B cell (primary cell): ENCODE data around the gene RBP7. TPM values are rescaled to one million over a fixed set of nuclear protein-coding genes. Genes with fewer than 3 reads are reported as not detected.
"Not testable (repeated sequence)": the region's sequence is repeated elsewhere in the genome, so short reads cannot be mapped to it uniquely, and the experiment has no call there.

Experiments used
- ATAC-seq: fragments of 200-7000 bp; cut with Tn5 transposase; one replicate; pipeline ENCODE4 v1.10.0; 2021; ENCODE audit warnings: low read depth, mild to moderate bottlenecking, moderate number of reproducible peaks, moderate library complexity
- CTCF ChIA-PET: fragments of 350-600 bp; sonication (Branson Sonifier 250); formaldehyde crosslinking; loops from one replicate; lab custom pipeline; 2021; ENCODE audit warnings: antibody characterized with exemption, inconsistent platforms; lab: Charles Lee
- POLR2A ChIA-PET: fragments of 350-600 bp; sonication (Branson Sonifier 250); formaldehyde crosslinking; loops from one replicate; lab custom pipeline; 2021; ENCODE audit warnings: antibody characterized with exemption; lab: Charles Lee
- DNase-seq: peaks from one replicate; pipeline ENCODE4 v3.0.0; 2013
- H2AFZ ChIP-seq: 2 replicates; pipeline ENCODE4 v1.6.1; 2012; ENCODE audit warnings: mild to moderate bottlenecking, low read depth, low read length; ENCODE audit not compliant: insufficient read depth, poor library complexity, severe bottlenecking
- H3K27ac ChIP-seq, 2 donors: 1 replicate in 1 of 2; 2 replicates in 1 of 2; pipeline ENCODE4 v1.5.1; 2012 to 2013; ENCODE audit warnings: low read length in 2 of 2, mild to moderate bottlenecking in 2 of 2, moderate library complexity in 1 of 2
- H3K27me3 ChIP-seq, 4 experiments: fragments of 200-600 bp in 1 of 4; sonication (generic) in 1 of 4; replicated peaks in 1 of 4; 1 replicate in 2 of 4; 2 replicates in 2 of 4; pipeline versions ENCODE4 v1.6.1 to v1.7.0; 2013 to 2016; ENCODE audit warnings: low read length in 3 of 4, mild to moderate bottlenecking in 2 of 4, mixed read lengths in 1 of 4, moderate library complexity in 1 of 4; ENCODE audit not compliant: insufficient read depth in 4 of 4, control insufficient read depth in 3 of 4; ENCODE audit errors: control extremely low read depth in 1 of 4
- H3K36me3 ChIP-seq, 2 experiments: replicated peaks in 1 of 2; 1 replicate in 1 of 2; 2 replicates in 1 of 2; pipeline versions ENCODE4 v1.6.1 to v1.7.1; 2013; ENCODE audit warnings: low read length in 1 of 2; ENCODE audit not compliant: insufficient read depth in 2 of 2, control insufficient read depth in 1 of 2; ENCODE audit errors: control extremely low read depth in 1 of 2, extremely low read depth in 1 of 2
- H3K4me1 ChIP-seq, 2 donors: fragments of 200-600 bp in 1 of 2; sonication (generic) in 1 of 2; 1 replicate in 1 of 2; 2 replicates in 1 of 2; pipeline versions ENCODE4 v1.5.1 to v1.6.1; 2013 to 2017; ENCODE audit warnings: low read length in 2 of 2; ENCODE audit not compliant: control insufficient read depth in 2 of 2, insufficient read depth in 2 of 2
- H3K4me2 ChIP-seq: replicated peaks from 2 replicates; pipeline ENCODE3; 2012; ENCODE audit warnings: mild to moderate bottlenecking, low read depth, low read length; ENCODE audit not compliant: poor library complexity, severe bottlenecking
- H3K4me3 ChIP-seq, 5 experiments: fragments of 200-600 bp in 1 of 5; sonication (generic) in 1 of 5; 1 replicate in 3 of 5; 2 replicates in 2 of 5; pipeline versions ENCODE4 v1.5.1 to v1.7.0; 2011 to 2016; ENCODE audit warnings: low read length in 4 of 5, mild to moderate bottlenecking in 4 of 5, low read depth in 2 of 5, control low read depth in 1 of 5, moderate library complexity in 1 of 5; ENCODE audit not compliant: insufficient read depth in 1 of 5; ENCODE audit errors: control extremely low read depth in 1 of 5, extremely low read depth in 1 of 5
- H3K79me2 ChIP-seq: fragments of 200-600 bp; sonication (generic); one replicate; pipeline ENCODE4 v1.6.0; 2016; ENCODE audit warnings: low read length; ENCODE audit not compliant: control insufficient read depth, insufficient read depth
- H3K9ac ChIP-seq: fragments of 200-600 bp; sonication (generic); 2 replicates; pipeline ENCODE4 v1.6.1; 2017; ENCODE audit warnings: mild to moderate bottlenecking, low read length, moderate library complexity
- H3K9me3 ChIP-seq, 3 donors: one replicate each; pipeline versions ENCODE4 v1.6.1 to v1.7.1; 2013; ENCODE audit warnings: low read length in 2 of 3; ENCODE audit not compliant: control insufficient read depth in 2 of 3, insufficient read depth in 1 of 3; ENCODE audit errors: control extremely low read depth in 1 of 3
- H4K20me1 ChIP-seq: 2 replicates; pipeline ENCODE4 v1.6.0; 2012; ENCODE audit warnings: mild to moderate bottlenecking, low read length; ENCODE audit not compliant: insufficient read depth, control insufficient read depth, poor library complexity, severe bottlenecking
- H3K27ac Mint-ChIP-seq: one replicate; pipeline ENCODE4 v1.8.0; 2021; ENCODE audit warnings: mixed read lengths
- H3K27me3 Mint-ChIP-seq: one replicate; pipeline ENCODE4 v1.8.0; 2021; ENCODE audit warnings: mixed read lengths
- H3K4me1 Mint-ChIP-seq: one replicate; pipeline ENCODE4 v1.8.0; 2021; ENCODE audit warnings: mixed read lengths
- H3K4me3 Mint-ChIP-seq: one replicate; pipeline ENCODE4 v1.8.0; 2021; ENCODE audit warnings: mixed read lengths
- H3K9me3 Mint-ChIP-seq: one replicate; pipeline ENCODE4 v1.8.0; 2022; ENCODE audit warnings: mixed read lengths; ENCODE audit not compliant: insufficient read depth
- EZH2 ChIP-seq: IDR thresholded peaks from 2 replicates; pipeline ENCODE4 v1.6.1; 2012; ENCODE audit warnings: borderline replicate concordance, low read depth, mild to moderate bottlenecking, moderate library complexity, low read length; ENCODE audit not compliant: insufficient read depth, poor library complexity, severe bottlenecking
- WGBS: methylation state at CpG from one replicate; pipeline ENCODE4 v1.1.5; 2013; ENCODE audit warnings: missing lambda C conversion rate; ENCODE audit not compliant: insufficient coverage; 5-methylcytosine and 5-hydroxymethylcytosine counted together
- intact Hi-C: fragments of 100-400 bp; cut with micrococcal nuclease; formaldehyde crosslinking; loops from one replicate; pipeline ENCODE4 v1.10.0; 2022
- polyA plus RNA-seq: library from polyadenylated mRNA; depleted of rRNA; stranded (reverse); fragments of >200 nt; gene quantifications from 2 replicates; pipeline ENCODE4 v1.2.3, GENCODE V29; 2012
- total RNA-seq, 2 donors: library from RNA; stranded (reverse); fragments of 120-200 nt in 1 of 2; gene quantifications; 1 replicate in 1 of 2; 2 replicates in 1 of 2; pipeline versions ENCODE4 v1.2.3 to v1.2.4, GENCODE V29; 2013 to 2022
- TF ChIP-seq, protein P1 (sequence below): fragments of 200-600 bp; IDR thresholded peaks from one replicate; pipeline ENCODE4 v1.8.0; 2022; ENCODE audit warnings: antibody characterized with exemption, mild to moderate bottlenecking

Gene RBP7
- total and polyA plus RNA-seq, 2 donors (not counting 1 experiment from before 2014, with no cell fraction given) = 0.40 TPM; not detected in 1

GRCh38 chr1:10025354-10025753 lies 28.3 kb downstream of the RBP7 start:
- H2AFZ ChIP-seq = no peak overlapping the region
- CTCF ChIA-PET = no interaction called here
- ATAC-seq (no peak), DNase-seq (no peak)
- H3K4me1 ChIP-seq = no peaks in the 10 kb centered on the region
- intact Hi-C loops = no loop called here
- no peak overlapping the region for H3K4me3 Mint-ChIP-seq
- H3K9ac ChIP-seq = no peak overlapping the region
- peaks cover 0 to 4% (median 0%) of the 10 kb centered on the region in 3 donors for H3K9me3 ChIP-seq
- H3K4me3 ChIP-seq = no peak overlapping the region
- no CpG with 5 or more reads among the region's 2 CpGs for WGBS
- no peak overlapping the region for H3K4me2 ChIP-seq
- no peaks in the 10 kb centered on the region for H3K27me3 ChIP-seq
- no peak overlapping the region for H3K27ac ChIP-seq
- POLR2A ChIA-PET = interaction anchor here (0.6 kb wide), 1 partner anchor 82 kb away, joined by 3 read pairs; no protein-coding TSS in a partner anchor
- H3K27me3 Mint-ChIP-seq = no peaks in the 10 kb centered on the region
- no peak for TF ChIP-seq EZH2
- TF ChIP-seq, protein P1, sequence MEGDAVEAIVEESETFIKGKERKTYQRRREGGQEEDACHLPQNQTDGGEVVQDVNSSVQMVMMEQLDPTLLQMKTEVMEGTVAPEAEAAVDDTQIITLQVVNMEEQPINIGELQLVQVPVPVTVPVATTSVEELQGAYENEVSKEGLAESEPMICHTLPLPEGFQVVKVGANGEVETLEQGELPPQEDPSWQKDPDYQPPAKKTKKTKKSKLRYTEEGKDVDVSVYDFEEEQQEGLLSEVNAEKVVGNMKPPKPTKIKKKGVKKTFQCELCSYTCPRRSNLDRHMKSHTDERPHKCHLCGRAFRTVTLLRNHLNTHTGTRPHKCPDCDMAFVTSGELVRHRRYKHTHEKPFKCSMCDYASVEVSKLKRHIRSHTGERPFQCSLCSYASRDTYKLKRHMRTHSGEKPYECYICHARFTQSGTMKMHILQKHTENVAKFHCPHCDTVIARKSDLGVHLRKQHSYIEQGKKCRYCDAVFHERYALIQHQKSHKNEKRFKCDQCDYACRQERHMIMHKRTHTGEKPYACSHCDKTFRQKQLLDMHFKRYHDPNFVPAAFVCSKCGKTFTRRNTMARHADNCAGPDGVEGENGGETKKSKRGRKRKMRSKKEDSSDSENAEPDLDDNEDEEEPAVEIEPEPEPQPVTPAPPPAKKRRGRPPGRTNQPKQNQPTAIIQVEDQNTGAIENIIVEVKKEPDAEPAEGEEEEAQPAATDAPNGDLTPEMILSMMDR = no peak
- no peak overlapping the region for H3K27ac Mint-ChIP-seq
- H3K79me2 ChIP-seq = no peaks in the 10 kb centered on the region
- no peaks in the 10 kb centered on the region for H3K4me1 Mint-ChIP-seq
- no peaks in the 10 kb centered on the region for H4K20me1 ChIP-seq
- no peaks in the 10 kb centered on the region for H3K9me3 Mint-ChIP-seq
- no peaks in the 10 kb centered on the region for H3K36me3 ChIP-seq

GRCh38 chr1:10027027-10027426 lies 30.0 kb downstream of the RBP7 start:
- Mint-ChIP-seq H3K4me1 (no peaks in the 10 kb centered on the region), H3K27me3 (no peaks in the 10 kb centered on the region), H3K4me3 (no peak overlapping the region), H3K27ac (no peak overlapping the region), H3K9me3 (no peaks in the 10 kb centered on the region)
- ATAC-seq (no peak), DNase-seq (no peak)
- Histone ChIP-seq H3K9me3 (peaks cover 0 to 4% (median 0%) of the 10 kb centered on the region in 3 donors), H3K27me3 (no peaks in the 10 kb centered on the region), H4K20me1 (no peaks in the 10 kb centered on the region), H3K4me3 (no peak overlapping the region), H3K4me1 (peaks cover 0 to 1% of the 10 kb centered on the region in 2 donors), H3K4me2 (no peak overlapping the region), H3K79me2 (no peaks in the 10 kb centered on the region), H2AFZ (no peak overlapping the region), H3K9ac (no peak overlapping the region), H3K27ac (no peak overlapping the region), H3K36me3 (no peaks in the 10 kb centered on the region)
- intact Hi-C loops = no loop called here
- ChIA-PET POLR2A (no interaction called here), CTCF (interaction anchor here (0.6 kb wide), 2 partner anchors 104 to 199 kb away, joined by 3 to 4 read pairs; no protein-coding TSS in a partner anchor)
- TF ChIP-seq, protein P1 = no peak
- TF ChIP-seq EZH2 = no peak

DNA sequence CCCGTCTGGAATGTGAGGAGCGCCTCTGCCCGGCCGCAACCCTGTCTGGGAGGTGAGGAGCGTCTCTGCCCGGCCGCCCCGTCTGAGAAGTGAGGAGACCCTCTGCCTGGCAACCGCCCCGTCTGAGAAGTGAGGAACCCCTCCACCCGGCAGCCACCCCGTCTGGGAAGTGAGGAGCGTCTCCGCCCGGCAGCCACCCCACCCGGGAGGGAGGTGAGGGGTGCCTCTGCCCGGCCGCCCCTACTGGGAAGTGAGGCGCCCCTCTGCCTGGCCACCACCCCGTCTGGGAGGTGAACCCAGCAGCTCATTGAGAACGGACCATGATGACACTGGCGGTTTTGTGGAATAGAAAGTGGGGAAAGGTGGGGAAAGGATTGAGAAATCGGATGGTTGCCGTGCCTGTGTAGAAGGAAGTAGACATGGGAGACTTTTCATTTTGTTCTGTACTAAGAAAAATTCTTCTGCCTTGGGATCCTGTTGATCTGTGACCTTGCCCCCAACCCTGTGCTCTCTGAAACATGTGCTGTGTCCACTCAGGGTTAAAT lies 32.0 kb downstream of the RBP7 start:
- H3K9ac ChIP-seq, H3K27ac Mint-ChIP-seq, H3K4me3 Mint-ChIP-seq, H3K9me3 Mint-ChIP-seq, ATAC-seq, H2AFZ ChIP-seq, H3K27ac ChIP-seq, H3K36me3 ChIP-seq, H3K4me2 ChIP-seq, H3K4me3 ChIP-seq, H3K9me3 ChIP-seq, POLR2A ChIA-PET, H3K27me3 ChIP-seq, DNase-seq, H4K20me1 ChIP-seq, H3K27me3 Mint-ChIP-seq, intact Hi-C loops: not testable (repeated sequence)
- H3K4me1 Mint-ChIP-seq = peaks cover 16% of the 10 kb centered on the region
- CTCF ChIA-PET = interaction anchor here (0.6 kb wide), 1 partner anchor 73 kb away, joined by 4 read pairs; no protein-coding TSS in a partner anchor
- H3K4me1 ChIP-seq = peaks cover 11 to 13% of the 10 kb centered on the region in 2 donors
- H3K79me2 ChIP-seq = peaks cover 13% of the 10 kb centered on the region
- 93% methylated on average over 19 of the region's 24 CpGs for WGBS
